ENCODE results near the gene ARHGAP28.

DNA sequence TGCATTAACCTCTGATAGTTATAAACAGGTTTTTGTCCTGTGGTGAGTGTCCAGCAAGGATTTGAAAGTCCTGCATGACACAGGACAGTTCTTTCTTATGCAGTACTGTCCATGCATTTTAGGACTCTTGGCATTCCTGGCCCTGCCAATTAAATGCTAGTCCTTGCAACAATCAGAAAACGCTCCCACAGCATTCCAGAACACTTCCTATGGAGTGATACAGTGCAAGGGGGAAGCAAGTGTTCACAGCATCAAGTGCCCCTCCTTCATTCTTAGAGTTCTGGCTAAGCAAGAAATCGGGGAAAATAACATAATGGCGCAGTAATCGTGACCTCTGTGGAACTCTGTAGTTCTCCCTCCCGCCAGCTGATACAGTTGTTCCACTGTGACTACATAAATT, 62.9 kb downstream of the ARHGAP28 start:
- TF ChIP-seq EP300 (IDR thresholded peaks at IDR 0.05; ENCODE audit: borderline replicate concordance in 1 of 2, low read depth in 1 of 2, low read length in 1 of 2) (no peak), NRF1 (IDR thresholded peaks at IDR 0.05; ENCODE audit: low read depth, low read length) (no peak), FOXM1 (IDR thresholded peaks at IDR 0.05; ENCODE audit: low read depth) (no peak), GATA2 (CRISPR knock-in tag; IDR thresholded peaks at IDR 0.05) (no peak)
- TF ChIP-seq, protein P1, sequence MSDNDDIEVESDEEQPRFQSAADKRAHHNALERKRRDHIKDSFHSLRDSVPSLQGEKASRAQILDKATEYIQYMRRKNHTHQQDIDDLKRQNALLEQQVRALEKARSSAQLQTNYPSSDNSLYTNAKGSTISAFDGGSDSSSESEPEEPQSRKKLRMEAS (IDR thresholded peaks at IDR 0.05; ENCODE audit: low read depth): no peak
- TF ChIP-seq, protein P2, sequence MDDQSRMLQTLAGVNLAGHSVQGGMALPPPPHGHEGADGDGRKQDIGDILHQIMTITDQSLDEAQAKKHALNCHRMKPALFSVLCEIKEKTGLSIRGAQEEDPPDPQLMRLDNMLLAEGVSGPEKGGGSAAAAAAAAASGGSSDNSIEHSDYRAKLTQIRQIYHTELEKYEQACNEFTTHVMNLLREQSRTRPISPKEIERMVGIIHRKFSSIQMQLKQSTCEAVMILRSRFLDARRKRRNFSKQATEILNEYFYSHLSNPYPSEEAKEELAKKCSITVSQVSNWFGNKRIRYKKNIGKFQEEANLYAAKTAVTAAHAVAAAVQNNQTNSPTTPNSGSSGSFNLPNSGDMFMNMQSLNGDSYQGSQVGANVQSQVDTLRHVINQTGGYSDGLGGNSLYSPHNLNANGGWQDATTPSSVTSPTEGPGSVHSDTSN (IDR thresholded peaks at IDR 0.05): no peak
- TF ChIP-seq, protein P3, sequence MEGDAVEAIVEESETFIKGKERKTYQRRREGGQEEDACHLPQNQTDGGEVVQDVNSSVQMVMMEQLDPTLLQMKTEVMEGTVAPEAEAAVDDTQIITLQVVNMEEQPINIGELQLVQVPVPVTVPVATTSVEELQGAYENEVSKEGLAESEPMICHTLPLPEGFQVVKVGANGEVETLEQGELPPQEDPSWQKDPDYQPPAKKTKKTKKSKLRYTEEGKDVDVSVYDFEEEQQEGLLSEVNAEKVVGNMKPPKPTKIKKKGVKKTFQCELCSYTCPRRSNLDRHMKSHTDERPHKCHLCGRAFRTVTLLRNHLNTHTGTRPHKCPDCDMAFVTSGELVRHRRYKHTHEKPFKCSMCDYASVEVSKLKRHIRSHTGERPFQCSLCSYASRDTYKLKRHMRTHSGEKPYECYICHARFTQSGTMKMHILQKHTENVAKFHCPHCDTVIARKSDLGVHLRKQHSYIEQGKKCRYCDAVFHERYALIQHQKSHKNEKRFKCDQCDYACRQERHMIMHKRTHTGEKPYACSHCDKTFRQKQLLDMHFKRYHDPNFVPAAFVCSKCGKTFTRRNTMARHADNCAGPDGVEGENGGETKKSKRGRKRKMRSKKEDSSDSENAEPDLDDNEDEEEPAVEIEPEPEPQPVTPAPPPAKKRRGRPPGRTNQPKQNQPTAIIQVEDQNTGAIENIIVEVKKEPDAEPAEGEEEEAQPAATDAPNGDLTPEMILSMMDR (IDR thresholded peaks at IDR 0.05): no peak
- TF ChIP-seq, protein P4, sequence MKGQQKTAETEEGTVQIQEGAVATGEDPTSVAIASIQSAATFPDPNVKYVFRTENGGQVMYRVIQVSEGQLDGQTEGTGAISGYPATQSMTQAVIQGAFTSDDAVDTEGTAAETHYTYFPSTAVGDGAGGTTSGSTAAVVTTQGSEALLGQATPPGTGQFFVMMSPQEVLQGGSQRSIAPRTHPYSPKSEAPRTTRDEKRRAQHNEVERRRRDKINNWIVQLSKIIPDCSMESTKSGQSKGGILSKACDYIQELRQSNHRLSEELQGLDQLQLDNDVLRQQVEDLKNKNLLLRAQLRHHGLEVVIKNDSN (IDR thresholded peaks at IDR 0.05; ENCODE audit: borderline replicate concordance, low read depth): no peak
